GM18508 (cell line): ENCODE data around the gene TAS2R38.
A peak's percentile ranks its signal among the peaks of the same experiment; 100 is the strongest.

ENCODE experiments used
- ATAC-seq: cut with Tn5 transposase; IDR thresholded peaks from one replicate; pipeline ENCODE4 v1.9.1; 2021; ENCODE audit warnings: moderate number of reproducible peaks; ENCODE audit not compliant: insufficient read depth, unreplicated experiment

TAS2R38 gene

GRCh38 chr7:141976524-141977245 is 3.1 kb upstream of the TAS2R38 start:
- no peak for ATAC-seq

- ATAC-seq: peak; percentile 64
These were observed 2.4 kb upstream of the TAS2R38 start for GRCh38 chr7:141975806-141976523.

GRCh38 chr7:141974831-141975230 is 1.3 kb upstream of the TAS2R38 start:
- ATAC-seq: no peak

- ATAC-seq: peak; percentile 79
These were observed 12.7 kb downstream of the TAS2R38 start for GRCh38 chr7:141960687-141961422.

GRCh38 chr7:141956084-141956483 is 17.5 kb downstream of the TAS2R38 start:
- ATAC-seq: no peak

- no peak for ATAC-seq
These were observed 19.2 kb downstream of the TAS2R38 start for GRCh38 chr7:141954334-141954733.

GRCh38 chr7:141952461-141952860 is 21.1 kb downstream of the TAS2R38 start:
- no peak for ATAC-seq

GRCh38 chr7:141950806-141951205 is 22.8 kb downstream of the TAS2R38 start:
- no peak for ATAC-seq

GRCh38 chr7:141949911-141950310 is 23.7 kb downstream of the TAS2R38 start:
- no peak for ATAC-seq

GRCh38 chr7:141949451-141949850 is 24.1 kb downstream of the TAS2R38 start:
- ATAC-seq: no peak

GRCh38 chr7:141949021-141949420 is 24.6 kb downstream of the TAS2R38 start:
- no peak for ATAC-seq

- ATAC-seq: no peak
These were observed 26.8 kb downstream of the TAS2R38 start, which contains the start of gene CLEC5A for GRCh38 chr7:141946796-141947195. TSS of gene CLEC5A (minus strand) at chr7:141946974. CDS start at chr7:141946292, 682 bp downstream.

- ATAC-seq: no peak
These were observed 28.2 kb downstream of the TAS2R38 start for GRCh38 chr7:141945356-141945755.

- ATAC-seq: no peak
These were observed 28.8 kb downstream of the TAS2R38 start for GRCh38 chr7:141944811-141945210.

GRCh38 chr7:141943846-141944245 is 29.7 kb downstream of the TAS2R38 start:
- no peak for ATAC-seq

GRCh38 chr7:141941075-141941474 is 32.5 kb downstream of the TAS2R38 start:
- no peak for ATAC-seq

GRCh38 chr7:141930211-141930610 is 43.4 kb downstream of the TAS2R38 start:
- no peak for ATAC-seq

GRCh38 chr7:141928845-141929195 is 44.8 kb downstream of the TAS2R38 start:
- no peak for ATAC-seq

- no peak for ATAC-seq
These were observed 45.3 kb downstream of the TAS2R38 start for GRCh38 chr7:141928146-141928844.
